WTC11 (cell line): ENCODE results near the gene KIRREL3. TPM values are rescaled to one million over a fixed set of nuclear protein-coding genes. Genes with fewer than 3 reads are reported as not detected.
A peak's percentile ranks its signal among the peaks of the same experiment; 100 is the strongest.

ENCODE experiments used
- ATAC-seq: fragments of 200-7000 bp; cut with Tn5 transposase; 2 replicates; pipeline ENCODE4 v1.10.0; 2021; ENCODE audit warnings: mild to moderate bottlenecking, moderate library complexity
- CTCF ChIA-PET: fragments of 300-600 bp; sonication (Branson Sonifier 250); formaldehyde crosslinking; loops from one replicate; lab custom pipeline; 2021; ENCODE audit warnings: antibody characterized with exemption; lab: Charles Lee
- POLR2A ChIA-PET: fragments of 350-600 bp; sonication (Branson Sonifier 250); formaldehyde crosslinking; loops from one replicate; lab custom pipeline; 2021; ENCODE audit warnings: antibody characterized with exemption; lab: Charles Lee
- DNase-seq: peaks from one replicate; pipeline ENCODE4 v3.0.0; 2021; ENCODE audit warnings: low spot score
- H3K27ac Mint-ChIP-seq: 2 replicates; pipeline ENCODE4 v1.8.0; 2021; ENCODE audit warnings: mixed read lengths
- H3K27me3 Mint-ChIP-seq: 2 replicates; pipeline ENCODE4 v1.8.0; 2021; ENCODE audit warnings: low read depth, mild to moderate bottlenecking, moderate library complexity, mixed read lengths
- H3K36me3 Mint-ChIP-seq: 2 replicates; pipeline ENCODE4 v1.8.0; 2021; ENCODE audit warnings: mixed read lengths
- H3K4me1 Mint-ChIP-seq: 2 replicates; pipeline ENCODE4 v1.8.0; 2022; ENCODE audit warnings: mixed read lengths
- H3K4me3 Mint-ChIP-seq: 2 replicates; pipeline ENCODE4 v1.8.0; 2021; ENCODE audit warnings: mild to moderate bottlenecking, moderate library complexity, mixed read lengths
- H3K9me3 Mint-ChIP-seq: 2 replicates; pipeline ENCODE4 v1.8.0; 2021; ENCODE audit warnings: mixed read lengths
- AR ChIP-seq: fragments of 250-450 bp; sonication (Bioruptor Pico); IDR thresholded peaks from 2 replicates; pipeline ENCODE4 v1.9.0; 2021; ENCODE audit warnings: mild to moderate bottlenecking
- CBFB ChIP-seq: sonication (generic); formaldehyde crosslinking; IDR thresholded peaks from 2 replicates; pipeline ENCODE4 v1.8.1; 2022; ENCODE audit warnings: mild to moderate bottlenecking, low read depth, missing genetic modification reagents
- E2F1 ChIP-seq: sonication (generic); formaldehyde crosslinking; IDR thresholded peaks from 2 replicates; pipeline ENCODE4 v1.8.0; 2022; ENCODE audit warnings: mild to moderate bottlenecking, missing genetic modification reagents
- E2F5 ChIP-seq: sonication (generic); formaldehyde crosslinking; IDR thresholded peaks from 2 replicates; pipeline ENCODE4 v1.8.1; 2022; ENCODE audit warnings: mild to moderate bottlenecking, moderate library complexity, missing genetic modification reagents
- EMX1 ChIP-seq: fragments of 250-450 bp; sonication (Bioruptor Pico); IDR thresholded peaks from 2 replicates; pipeline ENCODE4 v1.8.0; 2021; ENCODE audit warnings: mild to moderate bottlenecking
- ERG ChIP-seq: fragments of 250-450 bp; sonication (Bioruptor Pico); IDR thresholded peaks from 2 replicates; pipeline ENCODE4 v1.8.0; 2021; ENCODE audit warnings: mild to moderate bottlenecking
- FOXJ3 ChIP-seq: sonication (generic); formaldehyde crosslinking; IDR thresholded peaks from 2 replicates; pipeline ENCODE4 v1.9.0; 2021; ENCODE audit warnings: missing genetic modification reagents, mild to moderate bottlenecking, borderline replicate concordance
- FOXP4 ChIP-seq: sonication (generic); formaldehyde crosslinking; IDR thresholded peaks from 2 replicates; pipeline ENCODE4 v1.8.0; 2022; ENCODE audit warnings: mild to moderate bottlenecking, missing genetic modification reagents
- MYBL2 ChIP-seq: sonication (generic); formaldehyde crosslinking; IDR thresholded peaks from 2 replicates; pipeline ENCODE4 v1.8.1; 2023; ENCODE audit warnings: mild to moderate bottlenecking, moderate library complexity, missing genetic modification reagents
- NR2C2 ChIP-seq: sonication (generic); formaldehyde crosslinking; IDR thresholded peaks from 2 replicates; pipeline ENCODE4 v1.8.0; 2022; ENCODE audit warnings: mild to moderate bottlenecking, missing genetic modification reagents
- PREB ChIP-seq: sonication (generic); formaldehyde crosslinking; IDR thresholded peaks from 2 replicates; pipeline ENCODE4 v1.8.1; 2022; ENCODE audit warnings: mild to moderate bottlenecking, missing genetic modification reagents, moderate library complexity, borderline replicate concordance
- PRRX2 ChIP-seq: fragments of 250-450 bp; sonication (Bioruptor Pico); IDR thresholded peaks from 2 replicates; pipeline ENCODE4 v1.8.0; 2021; ENCODE audit warnings: mild to moderate bottlenecking
- SOX15 ChIP-seq: fragments of 250-450 bp; sonication (Bioruptor Pico); IDR thresholded peaks from 2 replicates; pipeline ENCODE4 v1.9.0; 2021; ENCODE audit warnings: mild to moderate bottlenecking
- STAT6 ChIP-seq: sonication (generic); formaldehyde crosslinking; conservative IDR thresholded peaks from 2 replicates; pipeline ENCODE4 v1.8.1; 2023; ENCODE audit warnings: mild to moderate bottlenecking, low read depth, missing genetic modification reagents, moderate library complexity
- TP53 ChIP-seq: sonication (generic); formaldehyde crosslinking; IDR thresholded peaks from 2 replicates; pipeline ENCODE4 v1.8.1; 2023; ENCODE audit warnings: mild to moderate bottlenecking, missing genetic modification reagents
- ZMAT4 ChIP-seq: fragments of 250-450 bp; sonication (Bioruptor Pico); IDR thresholded peaks from 2 replicates; pipeline ENCODE4 v1.9.0; 2021; ENCODE audit warnings: mild to moderate bottlenecking
- ZNF263 ChIP-seq: sonication (generic); formaldehyde crosslinking; IDR thresholded peaks from 2 replicates; pipeline ENCODE4 v1.8.1; 2022; ENCODE audit warnings: low read depth, mild to moderate bottlenecking, moderate library complexity, missing genetic modification reagents
- ZNF317 ChIP-seq: sonication (generic); formaldehyde crosslinking; IDR thresholded peaks from 2 replicates; pipeline ENCODE4 v1.8.1; 2023; ENCODE audit warnings: low read depth, mild to moderate bottlenecking, moderate library complexity, missing genetic modification reagents, borderline replicate concordance
- ZNF425 ChIP-seq: fragments of 250-450 bp; sonication (Bioruptor Pico); conservative IDR thresholded peaks from 2 replicates; pipeline ENCODE4 v1.9.0; 2021; ENCODE audit warnings: mild to moderate bottlenecking
- ZNF671 ChIP-seq: fragments of 250-450 bp; sonication (Bioruptor Pico); IDR thresholded peaks from 2 replicates; pipeline ENCODE4 v1.8.0; 2021; ENCODE audit warnings: mild to moderate bottlenecking
- total RNA-seq: library from RNA; stranded (reverse); gene quantifications from 3 replicates; pipeline ENCODE4 v1.2.3, GENCODE V29; 2021

The KIRREL3 gene
- total RNA-seq, 1 experiment from 2014 or later, result 0.59 TPM

GRCh38 chr11:126893796-126894195 is 106.8 kb downstream of the KIRREL3 start:
- Mint-ChIP-seq H3K27ac (peak overlapping the region; percentile 32; the same call in 1 of the 2 replicates), H3K27me3 (no peaks in the 10 kb centered on the region; the same call in 1 of the 2 replicates)
- CTCF ChIA-PET, result interaction anchor here (0.8 to 3.8 kb wide), 3 partner anchors 96 to 320 kb away, joined by 3 to 19 read pairs (median 4); no protein-coding TSS in a partner anchor
- no peak for DNase-seq
- no peak for TF ChIP-seq CBFB (CRISPR knock-in tag)
- TF ChIP-seq ZMAT4 (CRISPR knock-in tag), result no peak
- TF ChIP-seq TP53, result no peak
- no peak for TF ChIP-seq FOXJ3 (CRISPR knock-in tag)
- TF ChIP-seq SOX15 (CRISPR knock-in tag), result no peak
- TF ChIP-seq ZNF425 (CRISPR knock-in tag), result no peak
- no peak for TF ChIP-seq E2F1 (CRISPR knock-in tag)
- no peak for TF ChIP-seq E2F5 (CRISPR knock-in tag)
- TF ChIP-seq FOXP4 (CRISPR knock-in tag), result no peak
- no peak for TF ChIP-seq PRRX2 (CRISPR knock-in tag)
- TF ChIP-seq EMX1 (CRISPR knock-in tag), result no peak
- TF ChIP-seq PREB (CRISPR knock-in tag), result no peak
- no peak for TF ChIP-seq MYBL2 (CRISPR knock-in tag)
- TF ChIP-seq ZNF671 (CRISPR knock-in tag), result no peak
- TF ChIP-seq, all 79 proteins: peak for 0
- Mint-ChIP-seq H3K9me3 (peaks cover 9% of the 10 kb centered on the region), H3K4me1 (peaks cover 56% of the 10 kb centered on the region), H3K36me3 (no peaks in the 10 kb centered on the region), H3K4me3 (no peak overlapping the region)
- ATAC-seq, result no peak
- POLR2A ChIA-PET, result no interaction called here

- no peak for DNase-seq
- H3K36me3 Mint-ChIP-seq, result no peaks in the 10 kb centered on the region
- no peak overlapping the region for H3K4me3 Mint-ChIP-seq
- ChIA-PET POLR2A (no interaction called here), CTCF (interaction anchor here (1.3 to 3.8 kb wide), 2 partner anchors 97 to 319 kb away, joined by 3 to 19 read pairs; no protein-coding TSS in a partner anchor)
- no peak for ATAC-seq
- no peak overlapping the region for H3K27ac Mint-ChIP-seq
- no peaks in the 10 kb centered on the region; the same call in 1 of the 2 replicates for H3K27me3 Mint-ChIP-seq
- peaks cover 46% of the 10 kb centered on the region for H3K4me1 Mint-ChIP-seq
- H3K9me3 Mint-ChIP-seq, result peaks cover 9% of the 10 kb centered on the region
- TF ChIP-seq STAT6 (CRISPR knock-in tag) (no peak), MYBL2 (CRISPR knock-in tag) (no peak), NR2C2 (CRISPR knock-in tag) (no peak), AR (no peak), ERG (no peak), ZNF317 (CRISPR knock-in tag) (no peak), ZNF263 (CRISPR knock-in tag) (no peak)
Observed at GRCh38 chr11:126892756-126893155, 107.8 kb downstream of the KIRREL3 start.
